GM20431 (cell line): ENCODE data around the gene TSC22D3.

Experiments used
- in situ Hi-C: fragments of 300-500 bp; cut with MseI, MboI; formaldehyde crosslinking; loops from one replicate; pipeline ENCODE4 v1.15.0; 2020; ENCODE audit warnings: low sequenced_read_pairs; ENCODE audit not compliant: unreplicated experiment

TSC22D3 gene

DNA sequence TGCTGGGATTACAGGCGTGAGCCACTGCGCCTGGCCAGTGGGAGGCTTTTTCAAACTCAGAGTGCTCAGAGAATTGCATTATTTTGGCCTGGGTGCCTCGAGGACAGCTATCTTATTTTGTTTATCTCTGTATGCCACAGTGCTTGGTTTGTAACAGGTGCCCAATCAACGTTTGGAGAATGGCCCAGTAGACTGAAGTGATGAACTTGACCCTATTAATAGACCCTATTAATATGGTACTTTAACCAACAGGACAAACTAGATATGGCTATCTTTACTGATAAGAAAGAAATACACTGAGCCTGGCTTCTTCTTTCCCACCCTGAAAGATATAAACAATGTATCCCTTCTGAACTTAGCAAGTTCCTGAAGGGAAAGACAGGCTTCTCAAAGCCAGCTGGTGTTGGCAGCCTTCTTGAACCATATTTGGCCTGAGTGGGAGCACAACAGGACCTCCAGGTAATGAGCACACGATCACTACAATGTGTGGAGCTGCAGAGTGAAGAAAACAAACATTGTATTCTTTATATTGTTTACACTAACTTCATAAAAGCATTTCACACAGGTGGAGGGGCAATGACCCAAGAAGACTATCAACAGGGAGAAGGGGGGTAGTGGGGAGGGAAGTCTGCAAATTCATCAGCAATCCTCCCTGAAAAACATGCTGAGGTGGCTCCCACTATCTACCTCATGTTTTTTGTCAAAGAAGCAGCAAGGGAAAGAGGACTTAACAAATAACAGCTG lies 105.5 kb downstream of the TSC22D3 start:
- in situ Hi-C loops = loop anchor here (10.0 kb wide), 1 partner anchor 105 kb away; the partner anchor contains the start of genes NCBP2L and TSC22D3

DNA sequence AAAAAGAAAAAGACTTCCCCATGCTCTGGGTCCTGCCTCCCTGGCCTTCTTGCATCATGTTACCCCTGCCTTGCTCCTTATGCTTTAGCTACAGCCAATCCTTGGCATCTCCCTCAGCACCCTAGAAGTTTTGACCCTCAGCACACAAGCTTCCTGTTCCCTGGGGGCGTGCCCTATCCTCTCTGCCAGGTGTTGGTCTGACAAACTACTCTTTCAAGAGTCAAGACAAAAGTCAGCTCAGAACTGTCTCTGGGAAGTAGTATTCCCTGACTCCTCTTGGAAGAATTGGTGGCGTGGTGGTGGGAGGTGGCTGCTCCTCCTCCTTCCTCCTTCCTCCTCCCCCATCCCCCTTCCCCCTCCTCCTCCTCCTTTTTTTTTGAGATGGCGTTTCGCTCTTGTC lies 106.3 kb downstream of the TSC22D3 start:
- in situ Hi-C loops = loop anchor here (10.0 kb wide), 1 partner anchor 106 kb away; the partner anchor contains the start of genes NCBP2L and TSC22D3

DNA sequence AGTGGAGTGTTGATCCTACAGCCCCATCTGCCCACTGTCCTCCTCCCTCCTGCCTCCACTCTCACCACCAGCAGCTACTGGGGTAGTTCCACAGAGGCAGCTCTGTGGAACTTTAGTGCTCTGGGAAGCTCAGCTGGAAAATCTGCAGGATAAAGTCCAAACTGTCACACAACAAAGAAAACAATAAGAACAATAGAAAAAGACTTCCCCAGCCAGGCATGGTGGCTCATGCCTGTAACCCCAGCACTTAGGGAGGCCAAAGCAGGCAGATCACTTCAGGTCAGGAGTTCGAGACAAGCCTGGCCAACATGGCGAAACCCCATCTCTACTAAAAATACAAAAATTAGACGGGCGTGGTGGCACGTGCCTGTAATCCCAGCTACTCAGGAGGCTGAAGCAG lies 106.9 kb downstream of the TSC22D3 start:
- in situ Hi-C loops = loop anchor here (10.0 kb wide), 1 partner anchor 106 kb away; the partner anchor contains the start of genes NCBP2L and TSC22D3

DNA sequence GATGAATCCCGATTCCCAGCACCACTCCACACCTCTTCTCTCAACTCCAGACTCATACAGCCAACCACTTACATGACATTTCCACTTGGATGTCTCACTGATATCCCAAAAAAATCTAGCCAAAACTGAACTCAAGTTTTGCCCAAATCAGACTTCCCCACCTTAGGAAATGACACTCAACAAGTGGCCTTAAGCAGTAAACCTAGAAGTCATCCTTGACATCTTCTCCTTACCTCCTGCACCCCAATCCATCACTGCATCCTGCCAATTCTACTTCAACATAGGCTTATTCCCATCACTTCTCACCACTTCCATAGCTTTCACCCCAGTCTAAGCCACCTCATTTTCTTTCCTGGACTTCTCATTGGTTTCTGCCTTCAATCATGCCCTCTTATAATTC lies 108.2 kb downstream of the TSC22D3 start:
- in situ Hi-C loops = loop anchor here (10.0 kb wide), 1 partner anchor 107 kb away; the partner anchor contains the start of genes NCBP2L and TSC22D3

DNA sequence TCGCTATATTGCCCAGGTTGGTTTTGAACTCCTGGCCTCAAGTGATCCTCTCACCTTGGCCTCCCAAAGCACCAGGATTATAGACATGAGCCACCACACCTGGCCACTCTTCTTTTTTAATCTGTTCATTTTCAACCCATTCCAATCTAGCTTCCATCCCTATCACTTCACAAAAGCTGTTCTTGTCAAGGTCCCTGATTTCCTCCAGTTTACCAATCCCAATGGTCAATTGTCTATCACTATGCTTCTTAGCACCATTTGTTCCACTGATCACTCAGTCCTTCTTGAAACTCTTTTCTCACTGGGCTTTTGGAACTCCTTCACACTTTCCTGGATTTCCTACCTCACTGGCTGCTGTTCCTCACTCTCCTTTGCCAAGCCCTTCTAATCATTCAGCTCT lies 108.7 kb downstream of the TSC22D3 start:
- in situ Hi-C loops = loop anchor here (10.0 kb wide), 1 partner anchor 108 kb away; the partner anchor contains the start of genes NCBP2L and TSC22D3
